ENCODE measurements around the gene ULK1.

Gene ULK1

GRCh38 chr12:131893605-131894312, 663 bp upstream of the ULK1 start:
- DNase-seq = no peak

DNA sequence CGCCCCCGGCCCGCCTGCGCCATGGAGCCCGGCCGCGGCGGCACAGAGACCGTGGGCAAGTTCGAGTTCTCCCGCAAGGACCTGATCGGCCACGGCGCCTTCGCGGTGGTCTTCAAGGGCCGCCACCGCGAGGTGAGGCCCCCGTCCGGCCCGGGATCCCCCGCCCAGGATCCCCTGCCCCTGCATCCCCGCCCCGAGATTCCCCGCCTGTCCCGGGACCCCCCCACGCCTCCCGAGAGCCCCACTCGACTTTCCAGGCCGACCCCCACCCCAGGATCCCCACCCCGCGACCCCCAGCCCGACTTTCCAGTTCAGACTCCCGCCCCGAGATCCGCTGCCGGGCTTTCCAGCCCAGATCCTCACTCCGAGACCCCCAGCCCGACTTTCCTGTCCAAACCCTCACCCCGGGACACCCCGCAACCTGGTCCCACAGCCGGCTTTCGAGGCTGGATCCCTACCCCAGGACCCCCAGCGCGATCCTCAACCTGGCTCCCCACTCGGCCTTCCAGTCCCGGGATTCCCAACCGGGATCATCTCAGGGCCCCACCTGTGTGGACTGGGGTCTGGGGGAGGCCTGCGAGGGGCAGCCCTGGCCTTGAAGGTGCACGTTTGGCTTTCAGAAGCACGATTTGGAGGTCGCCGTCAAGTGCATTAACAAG, 688 bp downstream of the ULK1 start:
- no peak for DNase-seq

DNA sequence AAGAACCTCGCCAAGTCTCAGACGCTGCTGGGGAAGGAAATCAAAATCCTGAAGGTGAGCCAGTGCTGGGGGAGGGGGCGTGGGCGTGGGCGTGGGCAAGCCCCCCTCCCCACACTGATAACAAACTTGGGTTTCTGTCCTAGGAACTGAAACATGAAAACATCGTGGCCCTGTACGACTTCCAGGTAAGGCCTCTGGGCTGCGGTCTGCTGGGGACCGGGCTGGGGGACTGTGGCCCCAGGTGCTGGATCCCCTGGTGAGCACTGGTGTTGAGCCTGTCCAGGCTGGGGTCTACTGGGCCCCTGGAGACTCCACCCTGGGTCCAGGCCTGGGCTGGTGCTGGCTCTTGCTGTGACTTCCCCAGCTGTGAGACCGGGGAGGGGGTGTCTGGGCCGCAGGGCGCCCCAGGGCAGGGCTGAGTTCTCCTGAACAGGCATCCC, 1.2 kb downstream of the ULK1 start:
- no peak for DNase-seq

DNA sequence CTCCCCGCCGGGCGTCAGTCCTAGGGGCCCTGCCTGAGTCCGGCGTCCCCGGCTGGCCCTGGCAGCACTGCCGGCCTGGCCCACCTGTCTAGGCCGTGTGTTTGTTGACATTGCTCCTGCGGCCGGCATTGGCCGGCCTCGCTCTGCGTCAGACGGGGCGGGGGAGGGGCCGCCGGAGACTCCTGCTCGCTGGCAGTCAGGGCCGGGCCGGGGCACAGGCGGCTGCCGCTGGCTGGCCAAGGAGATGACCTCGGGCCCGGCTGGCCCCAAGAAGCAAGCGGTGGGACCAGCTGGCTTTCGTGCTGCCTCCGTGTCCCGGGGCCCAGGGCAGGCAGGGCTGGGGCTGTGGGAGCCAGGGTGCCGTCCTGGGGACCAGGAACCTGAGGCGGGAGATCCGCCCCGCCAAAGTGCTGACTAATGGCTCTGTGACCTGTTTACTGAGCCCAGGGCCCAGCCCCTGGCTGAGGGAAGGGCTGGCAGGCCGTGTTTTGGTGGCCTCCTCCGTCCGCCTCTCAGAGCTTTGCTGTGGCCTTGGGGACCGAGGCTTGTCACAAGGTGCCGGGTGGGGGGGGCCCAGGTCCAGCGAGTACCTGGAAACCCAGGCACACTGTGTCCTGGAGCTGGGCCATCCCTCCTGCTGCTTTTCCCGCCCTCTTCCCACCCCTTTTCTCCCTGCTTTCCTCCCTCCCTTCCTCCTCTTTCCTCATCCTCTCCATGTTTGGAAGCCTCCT, 1.8 kb downstream of the ULK1 start:
- DNase-seq = peak; percentile 61

DNA sequence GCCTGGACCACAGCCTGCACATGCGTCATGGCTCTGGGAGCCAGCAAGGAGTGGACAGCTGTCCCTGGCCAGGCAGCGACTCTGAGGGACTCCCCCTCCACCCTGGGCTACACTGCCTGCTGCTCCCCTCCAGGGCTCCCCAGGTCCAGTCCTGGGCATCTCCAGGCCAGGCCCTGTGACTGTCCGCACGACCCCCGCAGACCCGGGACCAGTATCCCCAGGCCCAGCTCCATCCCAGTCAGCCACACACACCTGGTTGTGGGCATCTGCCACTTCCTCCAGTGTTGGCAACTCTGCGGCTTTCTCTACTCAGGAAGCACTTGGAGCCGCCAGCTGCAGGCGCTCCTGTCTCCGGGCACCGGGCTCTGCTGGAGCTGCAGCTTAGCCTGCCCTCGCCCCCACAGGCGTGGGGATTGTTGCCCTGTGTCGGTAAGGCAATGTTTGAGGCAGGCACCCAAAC, 2.4 kb downstream of the ULK1 start:
- DNase-seq = no peak

DNA sequence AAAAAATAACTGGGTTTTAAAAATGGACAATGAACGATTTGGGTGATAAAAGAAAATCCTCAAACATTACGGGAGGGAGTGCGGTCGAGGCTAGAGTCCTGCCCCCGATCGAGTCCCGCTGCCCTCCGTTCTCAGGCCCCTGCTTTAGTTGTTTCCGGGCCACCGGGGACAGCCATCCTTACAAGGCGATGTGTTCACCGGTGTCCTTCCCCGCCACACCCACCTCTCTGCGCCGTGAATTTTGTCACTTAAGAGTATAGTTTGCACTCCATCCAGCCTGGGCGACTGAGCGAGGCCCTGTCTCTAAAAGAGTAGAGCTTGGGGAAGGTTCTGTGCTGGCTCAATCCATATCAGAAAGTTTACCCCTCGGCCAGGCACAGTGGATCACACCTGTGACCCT, 2.9 kb downstream of the ULK1 start:
- no peak for DNase-seq

DNA sequence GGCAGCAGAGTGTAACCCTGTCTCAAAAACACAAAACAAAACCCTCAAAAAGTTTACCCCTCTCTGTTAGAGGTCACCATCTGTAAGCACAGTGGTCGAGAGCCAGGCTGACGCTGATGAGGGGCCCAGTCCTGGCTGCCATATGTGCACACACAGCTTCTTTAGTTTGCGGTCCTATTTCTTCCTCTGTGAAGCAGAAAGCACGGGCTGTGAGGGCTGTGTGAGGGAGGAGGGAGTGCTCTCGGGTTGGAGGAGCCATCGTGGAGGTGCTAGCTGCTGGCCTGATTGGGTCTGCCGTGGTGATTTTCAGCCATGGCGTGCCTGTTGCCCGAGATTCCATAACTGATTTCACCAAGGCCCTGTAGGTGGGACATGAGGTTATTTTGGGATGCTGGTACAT, 3.5 kb downstream of the ULK1 start:
- DNase-seq = no peak

- peak; percentile 69 for DNase-seq
Measured at GRCh38 chr12:131900397-131900796, 6.0 kb downstream of the ULK1 start.

GRCh38 chr12:131901431-131902331, 7.3 kb downstream of the ULK1 start:
- no peak for DNase-seq

GRCh38 chr12:131902332-131903241, 8.2 kb downstream of the ULK1 start:
- no peak for DNase-seq

DNA sequence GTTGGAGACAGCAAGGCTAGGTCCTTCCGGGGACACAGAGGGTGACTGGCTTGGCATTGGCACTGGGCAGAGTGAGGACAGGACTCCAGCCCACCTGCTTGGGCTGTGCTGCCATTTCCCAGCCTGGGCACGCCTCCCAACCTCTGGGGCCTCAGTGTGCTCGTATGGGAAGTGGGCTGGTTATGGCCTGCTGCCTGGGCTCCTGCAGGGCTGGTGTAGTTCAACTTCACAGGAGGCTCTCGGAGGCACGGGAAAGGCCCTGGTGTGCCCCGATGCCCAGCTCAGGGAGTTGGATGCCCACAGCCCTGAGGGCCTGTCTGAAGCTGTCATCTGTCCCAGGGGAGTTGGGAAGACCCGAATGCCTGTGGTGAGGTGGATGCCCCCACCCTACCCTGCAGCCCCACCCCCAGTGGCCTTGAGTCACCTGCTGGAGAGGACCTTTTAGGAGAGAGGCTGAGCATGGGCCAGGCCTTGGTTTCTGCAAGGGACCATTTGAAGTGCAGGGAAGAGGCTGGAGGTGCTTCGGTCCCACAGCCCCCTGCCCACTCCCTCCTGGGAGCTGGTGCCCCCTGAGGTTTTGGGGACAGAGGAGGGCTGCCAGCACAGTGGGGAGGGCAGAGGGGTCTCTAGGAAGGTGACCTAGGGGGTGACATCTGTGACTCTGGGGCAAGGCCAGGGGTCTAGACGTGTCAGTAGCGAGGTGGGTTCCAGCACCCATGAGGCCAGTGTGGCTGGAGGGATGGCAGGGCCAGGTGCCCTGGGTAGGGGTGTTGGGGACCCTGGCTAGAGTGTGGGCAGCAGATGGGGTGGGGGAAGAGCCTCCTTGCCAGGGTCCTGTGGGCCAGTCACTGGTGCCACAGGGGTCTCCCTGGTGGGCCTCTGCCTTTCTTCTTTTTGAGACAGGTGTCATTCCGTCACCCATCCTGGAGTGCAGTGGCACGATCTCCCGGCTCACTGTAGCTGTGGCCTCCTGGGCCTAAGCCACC, 9.1 kb downstream of the ULK1 start:
- DNase-seq = no peak

DNA sequence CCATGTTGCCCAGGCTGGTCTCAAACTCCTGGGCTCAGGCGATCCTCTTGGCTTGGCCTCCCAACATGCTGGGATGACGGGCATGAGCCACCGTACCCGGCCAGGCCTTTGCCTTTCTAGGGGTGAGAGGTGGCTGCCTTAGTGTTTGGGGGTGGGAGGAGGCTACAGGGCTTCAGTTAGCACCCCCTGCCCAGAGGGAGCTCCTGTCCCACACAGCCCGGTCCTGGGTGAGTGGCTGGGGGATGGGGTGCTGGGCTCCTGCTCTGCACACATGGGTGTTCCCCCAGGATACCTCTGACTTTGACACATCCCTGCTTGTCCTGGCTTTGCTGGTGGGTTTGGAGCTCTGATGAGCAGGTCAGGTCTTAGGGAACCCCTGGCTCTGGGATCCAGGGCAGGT, 9.9 kb downstream of the ULK1 start:
- DNase-seq = no peak

DNA sequence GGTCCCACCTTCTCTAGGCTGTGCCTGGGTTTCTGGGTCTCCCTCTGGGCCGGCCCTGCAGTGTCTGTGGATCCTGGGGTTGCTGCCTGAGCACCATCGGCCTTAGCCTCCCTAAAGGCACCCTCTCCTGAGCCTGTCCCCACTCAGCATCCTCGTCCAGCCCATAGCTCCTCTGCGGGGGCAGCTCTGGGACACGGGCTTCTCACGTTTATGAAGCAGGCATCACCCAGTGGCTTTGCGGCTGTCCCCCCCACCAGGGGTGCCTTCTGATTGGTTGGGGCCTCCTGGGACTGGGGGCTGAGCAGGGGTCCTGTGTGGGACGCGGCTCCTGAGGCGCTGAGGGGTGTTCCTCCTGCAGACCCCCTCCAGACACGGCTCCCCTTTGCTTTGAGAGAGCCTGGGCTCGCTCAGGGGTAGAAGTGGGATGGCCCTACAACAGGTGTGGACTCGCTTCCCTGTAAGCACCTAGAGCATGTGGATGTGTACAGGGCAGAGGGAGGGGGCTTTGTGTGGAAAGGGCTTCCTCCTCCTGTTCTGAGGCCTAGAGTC, 10.7 kb downstream of the ULK1 start:
- DNase-seq = no peak

- no peak for DNase-seq
Measured at GRCh38 chr12:131905630-131906091, 11.2 kb downstream of the ULK1 start.

DNA sequence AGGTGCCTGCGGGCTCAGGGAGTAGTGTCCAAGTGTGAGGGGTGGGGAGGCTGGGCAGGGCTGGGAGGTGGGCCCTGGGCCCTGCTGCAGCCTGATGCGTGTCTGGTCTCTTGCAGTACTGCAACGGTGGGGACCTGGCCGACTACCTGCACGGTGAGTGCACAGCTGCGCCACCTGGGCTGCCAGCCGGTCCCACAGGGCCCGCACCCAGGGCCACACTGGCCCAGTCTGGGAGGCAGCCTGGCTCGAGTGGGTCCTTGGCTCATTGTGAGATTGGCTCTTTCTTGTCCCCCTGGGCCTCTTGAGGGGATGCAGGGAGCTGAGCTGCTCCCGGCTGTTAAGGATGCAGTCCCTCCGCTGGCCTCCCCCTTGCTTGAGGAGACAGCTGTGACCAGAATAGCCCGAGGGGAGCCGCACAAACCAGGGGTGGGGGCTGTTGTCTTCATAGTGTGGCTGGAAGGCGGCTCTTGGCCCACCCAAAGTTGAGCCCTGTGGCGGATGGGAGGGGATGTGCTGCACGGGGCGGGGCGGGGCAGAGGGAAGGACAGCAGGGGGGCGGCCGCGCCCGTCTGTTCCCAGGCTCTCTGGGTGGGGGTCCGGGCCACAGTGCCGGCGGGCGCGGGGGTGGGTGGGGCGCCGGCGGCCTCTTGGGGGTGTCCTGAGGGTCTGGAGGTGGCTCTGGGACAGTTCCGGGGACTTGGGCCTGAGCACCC, 13.1 kb downstream of the ULK1 start:
- DNase-seq = no peak

DNA sequence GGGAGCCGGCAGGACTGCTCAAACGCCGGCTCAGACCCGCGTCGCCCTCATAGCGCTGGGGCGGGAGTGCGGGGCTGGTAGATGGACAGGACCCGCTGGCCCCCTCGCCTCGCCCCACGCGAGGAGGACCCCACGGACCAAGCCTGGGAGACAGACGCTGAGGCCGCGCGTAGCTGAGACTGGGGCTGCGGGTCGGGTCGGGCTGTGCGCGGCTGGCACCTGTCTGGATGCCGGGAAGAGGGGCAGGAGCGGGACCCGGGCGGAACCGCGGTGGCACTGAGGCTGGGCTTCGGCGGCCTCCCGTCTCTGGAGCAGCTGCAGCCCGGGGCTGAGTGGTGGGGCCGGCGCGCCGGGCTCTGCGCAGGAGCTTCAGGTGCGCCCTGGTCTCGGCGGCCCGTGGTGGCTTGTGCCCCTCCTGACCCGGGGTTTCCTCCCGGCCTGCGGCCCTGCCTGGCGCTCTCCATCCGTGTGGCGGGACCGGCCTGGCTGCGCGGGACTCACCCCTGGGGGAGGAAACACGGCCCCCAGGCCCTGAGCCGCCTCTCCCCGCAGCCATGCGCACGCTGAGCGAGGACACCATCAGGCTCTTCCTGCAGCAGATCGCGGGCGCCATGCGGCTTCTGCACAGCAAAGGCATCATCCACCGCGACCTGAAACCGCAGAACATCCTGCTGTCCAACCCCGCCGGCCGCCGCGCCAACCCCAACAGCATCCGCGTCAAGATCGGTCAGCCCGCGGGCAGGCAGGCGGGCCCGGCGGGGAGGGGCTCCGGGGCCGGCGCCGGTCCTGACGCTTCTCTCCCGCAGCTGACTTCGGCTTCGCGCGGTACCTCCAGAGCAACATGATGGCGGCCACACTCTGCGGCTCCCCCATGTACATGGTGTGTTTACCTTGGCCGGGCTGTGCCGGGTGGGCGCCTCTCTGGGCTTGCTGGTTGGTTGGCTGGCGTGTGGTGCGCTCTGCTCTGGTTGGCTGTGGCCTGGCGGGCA, 14.0 kb downstream of the ULK1 start:
- no peak for DNase-seq

GRCh38 chr12:131909081-131909751, 14.8 kb downstream of the ULK1 start:
- DNase-seq = no peak

Data from DMS79 treated with DMSO at 0.1 percent for 48 hours (cell line).